H9 (cell line): ENCODE data around the gene KRTAP13-1. TPM values are rescaled to one million over a fixed set of nuclear protein-coding genes. Genes with fewer than 3 reads are reported as not detected.

Source experiments
- DNase-seq: peaks from one replicate; pipeline ENCODE4 v3.0.0-alpha.2; 2017
- H2AFZ ChIP-seq: one replicate; pipeline ENCODE4 v1.6.1; 2013; ENCODE audit warnings: mild to moderate bottlenecking, low read length, control low read depth, moderate library complexity
- H2AK5ac ChIP-seq: 2 replicates; pipeline ENCODE4 v1.6.1; 2013; ENCODE audit warnings: low read length, control low read depth, mixed read lengths; ENCODE audit not compliant: insufficient read length
- H2BK120ac ChIP-seq: one replicate; pipeline ENCODE4 v1.6.1; 2013; ENCODE audit warnings: low read depth, mild to moderate bottlenecking, low read length, control low read depth, inconsistent platforms; ENCODE audit not compliant: poor library complexity, severe bottlenecking
- H2BK12ac ChIP-seq: 2 replicates; pipeline ENCODE4 v1.6.1; 2013; ENCODE audit warnings: low read length, control low read depth, mixed read lengths, low read depth; ENCODE audit not compliant: insufficient read length
- H2BK15ac ChIP-seq: 2 replicates; pipeline ENCODE4 v1.6.1; 2013; ENCODE audit warnings: low read depth, low read length, control low read depth
- H2BK20ac ChIP-seq: one replicate; pipeline ENCODE4 v1.6.1; 2013; ENCODE audit warnings: low read depth, mild to moderate bottlenecking, low read length, control low read depth, inconsistent platforms; ENCODE audit not compliant: poor library complexity, severe bottlenecking
- H2BK5ac ChIP-seq: 2 replicates; pipeline ENCODE4 v1.6.1; 2013; ENCODE audit warnings: low read length, control low read depth, mixed read lengths; ENCODE audit not compliant: insufficient read length
- H3K14ac ChIP-seq: 2 replicates; pipeline ENCODE4 v1.6.1; 2013; ENCODE audit warnings: low read length, control low read depth; ENCODE audit not compliant: insufficient read depth
- H3K18ac ChIP-seq: 2 replicates; pipeline ENCODE4 v1.6.1; 2013; ENCODE audit warnings: low read depth, mild to moderate bottlenecking, mixed read lengths, low read length, control low read depth; ENCODE audit not compliant: insufficient read length
- H3K23ac ChIP-seq: 2 replicates; pipeline ENCODE4 v1.6.1; 2013; ENCODE audit warnings: low read length, control low read depth, mixed read lengths, low read depth; ENCODE audit not compliant: insufficient read length
- H3K23me2 ChIP-seq: 2 replicates; pipeline ENCODE4 v1.6.1; 2013; ENCODE audit warnings: low read depth, mild to moderate bottlenecking, mixed read lengths, low read length, control low read depth; ENCODE audit not compliant: insufficient read length, poor library complexity, severe bottlenecking
- H3K27ac ChIP-seq: 2 replicates; pipeline ENCODE4 v1.5.1; 2013; ENCODE audit warnings: low read length, control low read depth, mixed read lengths, low read depth; ENCODE audit not compliant: insufficient read length
- H3K27me3 ChIP-seq: 2 replicates; pipeline ENCODE4 v1.6.1; 2013; ENCODE audit warnings: low read length, control low read depth, inconsistent platforms; ENCODE audit not compliant: insufficient read depth
- H3K4ac ChIP-seq: 2 replicates; pipeline ENCODE4 v1.6.1; 2013; ENCODE audit warnings: low read depth, mild to moderate bottlenecking, control low read depth, inconsistent platforms, low read length, moderate library complexity
- H3K4me1 ChIP-seq: 2 replicates; pipeline ENCODE4 v1.6.1; 2013; ENCODE audit warnings: low read length, control low read depth, inconsistent platforms; ENCODE audit not compliant: insufficient read depth
- H3K4me2 ChIP-seq: 2 replicates; pipeline ENCODE4 v1.6.1; 2013; ENCODE audit warnings: low read length, control low read depth, mixed read lengths; ENCODE audit not compliant: insufficient read length, insufficient read depth
- H3K56ac ChIP-seq: 2 replicates; pipeline ENCODE4 v1.6.1; 2013; ENCODE audit warnings: low read depth, mild to moderate bottlenecking, mixed read lengths, low read length, control low read depth; ENCODE audit not compliant: insufficient read length
- H3K79me1 ChIP-seq: 2 replicates; pipeline ENCODE4 v1.6.1; 2013; ENCODE audit warnings: low read depth, mild to moderate bottlenecking, moderate library complexity, low read length, control low read depth, inconsistent platforms; ENCODE audit not compliant: insufficient read depth, poor library complexity, severe bottlenecking
- H3K79me2 ChIP-seq: 2 replicates; pipeline ENCODE4 v1.6.1; 2013; ENCODE audit warnings: low read length, control low read depth, inconsistent platforms; ENCODE audit not compliant: insufficient read depth
- H3K9ac ChIP-seq: 2 replicates; pipeline ENCODE4 v1.6.1; 2013; ENCODE audit warnings: low read length, control low read depth, mixed read lengths; ENCODE audit not compliant: insufficient read length; ENCODE audit errors: extremely low read depth
- H3K9me3 ChIP-seq: one replicate; pipeline ENCODE4 v1.6.1; 2013; ENCODE audit warnings: low read depth, low read length, inconsistent platforms; ENCODE audit not compliant: control insufficient read depth
- H3T11ph ChIP-seq: one replicate; pipeline ENCODE4 v1.6.1; 2013; ENCODE audit warnings: mild to moderate bottlenecking, low read length, control low read depth, inconsistent platforms
- H4K20me1 ChIP-seq: one replicate; pipeline ENCODE4 v1.6.1; 2013; ENCODE audit not compliant: control insufficient read depth, insufficient read length, insufficient read depth
- H4K5ac ChIP-seq: 2 replicates; pipeline ENCODE4 v1.6.1; 2013; ENCODE audit warnings: low read depth, mild to moderate bottlenecking, mixed read lengths, low read length, control low read depth; ENCODE audit not compliant: insufficient read length
- H4K8ac ChIP-seq: replicated peaks from 2 replicates; pipeline ENCODE4 v1.6.1; 2013; ENCODE audit warnings: low read length, control low read depth, mixed read lengths, low read depth; ENCODE audit not compliant: insufficient read length
- H4K91ac ChIP-seq: 2 replicates; pipeline ENCODE4 v1.6.1; 2013; ENCODE audit warnings: low read depth, mild to moderate bottlenecking, moderate library complexity, mixed read lengths, low read length, control low read depth; ENCODE audit not compliant: insufficient read length
- H3K27ac Mint-ChIP-seq, 3 experiments: 2 replicates in 2 of 3; 3 replicates in 1 of 3; pipeline ENCODE4 v1.8.0; 2020 to 2021; ENCODE audit warnings: mixed read lengths in 3 of 3, mild to moderate bottlenecking in 1 of 3, moderate library complexity in 1 of 3
- H3K27me3 Mint-ChIP-seq: 2 replicates; pipeline ENCODE4 v1.8.0; 2021; ENCODE audit warnings: low read depth, mild to moderate bottlenecking, moderate library complexity, mixed read lengths
- H3K36me3 Mint-ChIP-seq, 3 experiments: 2 replicates in 2 of 3; 3 replicates in 1 of 3; pipeline ENCODE4 v1.8.0; 2020 to 2021; ENCODE audit warnings: low read depth in 3 of 3, mixed read lengths in 3 of 3; ENCODE audit not compliant: insufficient read depth in 1 of 3
- H3K4me1 Mint-ChIP-seq, 2 experiments: 2 replicates each; pipeline ENCODE4 v1.8.0; 2020; ENCODE audit warnings: mixed read lengths in 2 of 2
- H3K4me3 Mint-ChIP-seq, 2 experiments: 2 replicates in 1 of 2; 3 replicates in 1 of 2; pipeline ENCODE4 v1.8.0; 2020 to 2021; ENCODE audit warnings: mild to moderate bottlenecking in 2 of 2, mixed read lengths in 2 of 2, moderate library complexity in 1 of 2
- H3K9me3 Mint-ChIP-seq, 2 experiments: 2 replicates in 1 of 2; 3 replicates in 1 of 2; pipeline ENCODE4 v1.8.0; 2020; ENCODE audit warnings: mild to moderate bottlenecking in 2 of 2, mixed read lengths in 2 of 2, moderate library complexity in 1 of 2
- CTCF ChIP-seq: fragments of 200-600 bp; sonication (generic); conservative IDR thresholded peaks from 3 replicates; pipeline ENCODE4 v1.8.0; 2021; ENCODE audit warnings: antibody characterized with exemption, mild to moderate bottlenecking
- WGBS: extraction: QIAGEN DNeasy Blood & Tissue Kit; methylation state at CpG from one replicate; pipeline ENCODE4 v1.1.7; 2013; ENCODE audit warnings: missing lambda C conversion rate, low lambda C conversion rate, mixed read lengths; ENCODE audit not compliant: insufficient read length; ENCODE audit errors: extremely low coverage; 5-methylcytosine and 5-hydroxymethylcytosine counted together
- total RNA-seq: library from RNA; stranded (reverse); gene quantifications from 2 replicates; pipeline ENCODE4 v1.2.1, GENCODE V29; 2021

KRTAP13-1 gene
- total RNA-seq, 1 experiment from 2014 or later: not detected

GRCh38 chr21:30439975-30440374, 44.1 kb downstream of the KRTAP13-1 start, which contains the start of gene KRTAP15-1:
KRTAP15-1 (plus strand) TSS chr21:30440275; CDS start chr21:30440328, 53 bp downstream.
- Mint-ChIP-seq H3K36me3 (peaks cover 0 to 4% (median 0%) of the 10 kb centered on the region in 3 experiments; a peak in 1 of 7 replicates), H3K9me3 (no peaks in the 10 kb centered on the region), H3K4me1 (peaks cover 17 to 21% of the 10 kb centered on the region in 2 experiments), H3K4me3 (no peak within 1 kb of the TSS), H3K27me3 (no peaks in the 10 kb centered on the region), H3K27ac (no peak within 1 kb of the TSS; a peak in 1 of 7 replicates)
- Histone ChIP-seq H2AFZ (no peak within 1 kb of the TSS), H3K9me3 (no peaks in the 10 kb centered on the region), H3K4me2 (no peak within 1 kb of the TSS), H3K27me3 (no peaks in the 10 kb centered on the region), H4K8ac (no peak within 1 kb of the TSS), H3K23ac (no peak within 1 kb of the TSS), H4K20me1 (no peaks in the 10 kb centered on the region), H2BK15ac (no peak within 1 kb of the TSS), H3K79me2 (no peaks in the 10 kb centered on the region), H4K5ac (no peak within 1 kb of the TSS), H2BK120ac (no peak within 1 kb of the TSS), H3K4me1 (peaks cover 3% of the 10 kb centered on the region; the same call in 1 of the 2 replicates), H4K91ac (no peak within 1 kb of the TSS), H2BK5ac (no peak within 1 kb of the TSS), H3K4ac (no peak within 1 kb of the TSS), H3K56ac (no peak within 1 kb of the TSS), H3K9ac (no peak within 1 kb of the TSS), H2AK5ac (no peak within 1 kb of the TSS), H3K18ac (no peak within 1 kb of the TSS), H3K14ac (no peak within 1 kb of the TSS), H3K23me2 (no peaks in the 10 kb centered on the region), H2BK12ac (no peak within 1 kb of the TSS), H3K79me1 (no peaks in the 10 kb centered on the region), H2BK20ac (no peak within 1 kb of the TSS), H3K27ac (no peak within 1 kb of the TSS), H3T11ph (no peak within 1 kb of the TSS)
- TF ChIP-seq CTCF: no peak
- DNase-seq: no peak
- no CpG with 5 or more reads among the region's 5 CpGs for WGBS
